HG03558 (cell line): ENCODE results near the gene CDH4.

ENCODE experiments used
- ATAC-seq: cut with Tn5 transposase; IDR thresholded peaks from one replicate; pipeline ENCODE4 v1.9.1; 2021; ENCODE audit warnings: moderate number of reproducible peaks; ENCODE audit not compliant: unreplicated experiment; ENCODE audit errors: extremely low read depth

The CDH4 gene

DNA sequence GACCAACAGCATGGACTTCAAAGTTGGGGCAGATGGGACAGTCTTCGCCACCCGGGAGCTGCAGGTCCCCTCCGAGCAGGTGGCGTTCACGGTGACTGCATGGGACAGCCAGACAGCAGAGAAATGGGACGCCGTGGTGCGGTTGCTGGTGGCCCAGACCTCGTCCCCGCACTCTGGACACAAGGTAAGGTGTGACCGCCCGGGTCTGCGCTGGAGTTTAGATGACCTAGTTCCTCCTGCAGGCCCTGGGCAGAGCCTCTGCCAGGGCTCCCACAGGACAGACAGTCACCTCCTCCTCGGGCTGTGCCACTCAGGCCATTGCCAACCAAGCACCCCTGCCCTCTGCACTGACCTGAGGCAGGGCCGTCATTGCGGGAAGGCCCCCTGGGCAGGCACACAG is 491.5 kb downstream of the CDH4 start:
- no peak for ATAC-seq

DNA sequence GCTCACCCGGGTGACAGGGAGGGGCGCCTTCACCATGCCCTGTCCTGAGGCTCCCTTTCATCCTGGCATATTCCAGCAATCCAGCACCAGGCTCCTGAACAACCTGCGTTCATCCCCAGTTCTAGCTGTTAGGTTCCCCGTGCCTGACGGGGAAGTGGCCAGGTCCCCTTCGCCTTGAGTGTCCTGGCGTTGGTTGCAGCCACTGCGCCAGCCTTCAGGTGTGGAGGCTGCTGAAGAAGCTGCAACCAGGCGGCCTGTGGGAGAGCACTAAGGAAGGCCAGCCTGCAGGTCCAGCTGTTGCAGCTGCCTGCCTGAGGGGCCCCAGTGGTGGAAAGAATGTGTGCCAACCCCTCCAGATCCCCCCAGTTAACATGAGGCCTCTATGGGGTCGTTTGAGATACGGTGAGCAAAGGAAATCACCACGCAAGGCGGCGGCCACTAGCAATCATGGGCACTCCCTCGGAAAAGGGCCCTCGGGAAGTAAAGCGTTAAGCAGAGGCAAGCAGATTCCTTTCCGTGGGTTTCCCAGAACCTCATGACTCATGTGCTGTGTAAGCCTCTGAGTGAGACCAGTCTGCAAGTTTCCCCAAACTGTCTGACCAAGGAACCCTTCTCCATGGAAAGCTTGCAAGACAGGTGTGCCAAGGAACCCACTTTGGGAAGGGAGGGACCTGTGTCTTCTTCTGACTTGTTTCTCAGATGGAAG is 492.8 kb downstream of the CDH4 start:
- ATAC-seq: no peak

DNA sequence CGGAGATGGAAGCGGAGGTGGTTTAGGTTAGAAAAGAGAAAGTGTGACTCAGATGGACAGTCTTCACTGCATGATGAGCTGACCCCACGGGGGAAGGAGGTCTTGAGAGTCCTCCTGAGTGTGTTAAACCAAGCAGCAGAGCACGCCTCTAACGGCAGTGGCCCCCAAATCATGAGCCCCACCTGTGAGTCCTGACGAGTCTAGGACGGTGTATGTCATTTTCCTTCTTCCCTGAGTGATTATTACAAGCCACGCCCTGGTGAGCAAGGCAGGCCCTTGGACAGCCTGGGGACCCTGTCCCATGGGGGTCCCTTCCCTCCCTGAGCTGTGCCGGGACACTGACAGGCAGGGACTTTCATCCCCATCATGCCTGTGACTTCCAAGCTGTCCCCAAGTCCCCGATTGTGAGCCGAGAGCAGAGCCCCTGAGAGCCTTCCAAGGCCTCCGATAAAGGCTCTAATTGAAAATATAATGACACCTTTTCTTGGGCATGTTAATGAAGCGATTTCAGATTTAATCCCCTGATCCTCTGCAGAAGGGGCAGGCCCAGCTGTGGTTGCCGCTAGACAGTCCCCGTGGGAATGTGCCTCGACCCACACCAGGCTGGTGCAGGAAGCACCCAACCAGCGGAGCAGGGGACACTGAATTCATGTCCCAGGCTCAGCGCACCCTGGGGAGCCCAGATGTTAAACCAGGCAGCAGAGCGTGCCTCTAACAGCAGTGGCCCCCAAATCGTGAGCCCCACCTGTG is 493.5 kb downstream of the CDH4 start:
- ATAC-seq: no peak

DNA sequence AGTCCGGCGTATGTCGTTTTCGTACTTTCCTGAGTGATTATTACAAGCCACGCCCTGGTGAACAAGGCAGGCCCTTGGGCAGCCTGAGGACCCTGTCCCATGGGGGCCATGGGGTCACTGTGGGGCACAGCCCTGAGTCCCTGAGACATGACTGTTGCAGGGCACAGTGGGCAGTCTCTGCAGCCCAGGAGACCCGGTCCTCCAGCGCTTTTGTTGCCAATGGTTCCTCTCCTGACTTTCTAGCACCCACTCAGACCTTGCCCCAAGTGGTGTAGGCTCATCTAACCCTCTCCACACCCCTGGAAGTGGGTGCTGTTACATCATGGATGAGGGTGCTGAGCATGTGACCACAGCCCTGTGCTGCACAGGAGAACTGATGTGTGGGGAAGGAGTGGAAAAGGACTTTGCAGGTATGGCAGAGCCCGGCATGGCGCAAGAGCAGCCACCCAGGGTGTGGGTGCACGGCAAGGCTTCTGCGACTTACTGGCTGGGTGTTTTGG is 494.1 kb downstream of the CDH4 start:
- ATAC-seq: no peak

DNA sequence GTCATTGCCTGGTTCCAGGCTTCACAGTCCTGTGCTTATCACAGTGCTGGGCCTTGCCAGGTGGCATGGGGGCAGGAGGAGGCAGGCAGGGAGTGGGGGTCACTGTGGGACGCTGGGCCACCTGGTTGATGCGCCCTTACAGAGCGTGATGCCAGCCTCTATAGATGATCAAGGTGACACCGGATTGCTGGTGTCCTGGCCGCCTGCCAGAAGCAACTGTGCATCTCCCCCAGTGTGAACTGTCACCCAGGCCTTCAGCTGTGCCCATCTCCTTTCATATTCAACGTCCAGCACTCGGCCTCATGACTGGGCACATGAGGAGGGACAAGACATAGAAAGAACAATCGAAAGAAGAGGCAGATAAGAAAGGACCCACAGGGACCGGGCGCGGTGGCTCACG is 494.7 kb downstream of the CDH4 start:
- ATAC-seq: no peak

DNA sequence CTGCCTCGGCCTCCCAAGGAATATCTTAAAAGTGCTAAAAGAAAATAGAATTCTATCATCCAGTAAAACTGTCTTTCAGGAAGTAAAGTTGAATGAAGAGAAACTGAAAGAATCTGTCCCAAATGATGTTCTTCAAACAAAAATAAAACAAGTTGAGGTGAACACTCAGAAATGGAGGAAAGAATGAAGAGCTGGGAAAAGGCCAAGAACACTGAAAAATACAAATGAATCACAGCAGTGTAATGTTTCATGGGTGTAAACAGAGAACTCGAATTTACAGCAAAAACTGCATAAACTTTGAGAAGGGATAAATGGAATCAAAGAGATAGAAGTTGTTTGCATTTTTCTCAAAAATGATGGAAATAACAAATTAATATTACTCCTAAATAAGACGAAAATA is 496.3 kb downstream of the CDH4 start:
- ATAC-seq: no peak

DNA sequence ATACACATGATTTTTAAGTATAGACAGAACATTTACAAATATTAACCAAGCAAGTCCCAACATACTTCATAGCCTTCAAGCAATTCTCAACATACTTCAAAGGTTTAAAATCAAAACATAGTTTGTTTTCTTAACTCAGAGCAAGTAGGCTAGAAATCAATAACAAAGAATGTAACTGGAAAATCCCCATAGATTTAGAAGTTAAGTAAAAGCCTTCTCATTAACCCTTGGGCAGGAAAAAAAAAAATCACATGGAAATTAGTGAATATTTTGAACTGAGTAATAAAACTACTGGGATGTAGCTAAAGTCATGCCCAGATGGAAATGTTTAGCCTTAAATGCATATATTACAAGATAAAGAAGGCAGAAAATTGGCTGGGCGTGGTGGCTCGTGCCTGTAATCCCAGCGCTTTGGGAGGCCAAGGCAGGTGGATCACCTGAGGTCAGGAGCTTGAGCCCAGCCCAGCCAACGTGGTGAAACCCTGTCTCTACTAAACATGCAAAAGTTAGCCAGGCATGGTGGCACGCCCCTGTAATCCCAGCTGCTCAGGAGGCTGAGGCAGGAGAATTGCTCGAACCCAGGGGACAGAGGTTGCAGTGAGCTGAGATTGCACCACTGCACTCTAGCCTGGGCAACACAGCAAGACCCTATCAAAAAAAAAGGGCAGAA is 497.5 kb downstream of the CDH4 start:
- ATAC-seq: no peak

DNA sequence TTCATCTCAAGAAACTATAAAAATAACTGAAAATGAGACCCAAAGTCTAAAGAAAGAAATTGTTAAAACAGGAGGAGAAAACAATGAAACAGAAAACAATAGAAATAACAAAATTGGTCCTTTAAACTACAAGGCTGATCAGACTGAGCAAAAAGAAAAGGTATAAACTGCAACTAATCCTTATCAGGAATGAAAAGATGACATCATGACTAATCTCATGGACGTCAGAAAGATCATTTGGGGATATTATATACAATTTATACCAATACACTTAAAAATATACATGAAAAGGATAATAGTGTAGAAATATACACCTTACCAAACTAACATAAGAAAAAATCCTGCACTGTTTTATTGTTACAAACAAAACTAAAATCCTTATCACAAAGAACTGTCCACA is 498.0 kb downstream of the CDH4 start:
- no peak for ATAC-seq

DNA sequence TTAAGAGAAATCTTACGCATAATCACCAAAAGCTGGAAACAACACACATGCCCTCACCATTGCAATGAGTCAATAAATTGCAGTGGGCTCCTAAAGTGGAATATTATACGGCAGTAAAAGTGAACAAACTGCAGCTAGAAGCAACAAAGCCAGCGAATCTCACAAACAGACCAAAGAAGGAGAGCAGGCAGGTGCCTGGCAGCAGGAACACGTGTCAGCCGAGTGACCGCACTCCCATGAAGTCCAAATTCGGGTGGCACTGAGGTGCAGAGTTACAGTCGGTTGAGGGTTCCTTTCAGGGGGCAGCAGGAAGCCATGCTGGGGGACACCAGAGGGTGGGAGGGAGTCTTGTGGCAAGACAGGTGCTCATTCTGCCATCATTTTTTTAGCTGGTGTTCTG is 500.5 kb downstream of the CDH4 start:
- ATAC-seq: no peak

DNA sequence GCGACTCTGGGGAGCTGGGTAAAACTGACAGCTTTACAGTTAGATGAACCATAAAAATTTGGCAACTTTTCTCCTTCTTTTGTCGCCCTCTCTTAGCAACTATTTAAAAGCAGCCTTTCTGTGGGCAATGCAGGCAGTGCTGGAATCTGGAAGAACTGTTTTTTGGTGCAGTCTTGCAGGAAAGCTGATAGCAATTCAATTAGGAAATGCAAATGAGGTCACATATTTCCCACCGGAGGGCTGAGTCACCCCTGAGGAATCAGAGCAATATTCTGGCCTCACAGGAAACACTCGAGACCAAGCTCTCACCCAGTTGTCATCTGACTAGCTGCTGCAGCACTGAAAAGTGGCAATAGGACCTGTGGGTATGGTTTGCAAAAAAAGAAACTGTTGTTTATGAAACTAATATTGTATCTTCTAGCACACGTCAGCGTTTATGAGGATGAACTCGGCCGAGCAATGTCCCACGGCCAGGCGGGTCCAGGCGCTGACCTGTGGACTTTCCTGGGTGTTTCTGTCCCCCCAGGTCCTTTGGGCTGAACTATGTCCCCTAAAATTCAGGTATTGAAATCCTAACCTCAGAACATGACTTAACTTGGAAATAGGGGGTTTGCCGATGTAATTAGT is 501.4 kb downstream of the CDH4 start:
- ATAC-seq: no peak

DNA sequence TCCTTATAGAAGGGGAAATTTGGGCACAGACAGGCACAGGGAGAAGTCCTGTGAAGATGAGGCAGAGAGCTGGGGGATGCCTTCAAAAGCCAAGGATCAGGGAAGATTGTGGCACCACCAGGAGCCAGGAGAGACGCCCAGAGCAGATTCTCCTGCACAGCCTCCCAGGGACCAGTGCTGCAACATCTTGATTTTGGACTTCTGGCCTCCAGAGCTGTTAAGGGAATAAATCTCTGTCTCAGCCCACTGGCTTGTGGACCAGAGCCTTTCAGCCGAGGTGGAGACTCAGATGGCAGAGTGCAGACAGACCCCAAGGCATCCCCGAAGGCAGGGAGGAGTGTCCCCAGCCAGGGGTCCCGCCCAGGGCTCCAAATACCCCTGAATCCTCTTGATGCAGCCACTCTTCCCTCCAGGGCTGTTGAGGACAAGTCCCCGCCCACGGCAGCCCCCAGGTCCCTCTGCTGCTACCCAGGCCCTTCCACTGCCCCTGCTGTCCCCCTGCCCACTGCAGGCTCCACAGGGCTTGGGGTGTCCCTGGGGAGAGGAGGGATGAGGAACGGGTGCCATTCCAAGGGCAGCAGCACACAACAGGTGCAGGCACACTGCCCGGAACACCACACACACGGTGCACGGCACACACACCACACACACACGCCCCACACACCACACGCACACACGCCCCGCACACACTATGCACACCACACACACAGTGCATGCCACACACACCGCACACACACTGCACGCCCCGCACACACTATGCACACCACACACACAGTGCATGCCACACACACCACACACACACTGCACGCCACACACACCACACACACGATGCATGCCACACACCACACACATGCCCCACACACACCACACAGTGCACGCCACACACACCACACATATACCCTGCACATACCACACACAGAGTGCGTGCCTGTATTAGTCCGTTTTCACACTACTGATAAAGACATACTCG is 502.2 kb downstream of the CDH4 start:
- ATAC-seq: no peak

DNA sequence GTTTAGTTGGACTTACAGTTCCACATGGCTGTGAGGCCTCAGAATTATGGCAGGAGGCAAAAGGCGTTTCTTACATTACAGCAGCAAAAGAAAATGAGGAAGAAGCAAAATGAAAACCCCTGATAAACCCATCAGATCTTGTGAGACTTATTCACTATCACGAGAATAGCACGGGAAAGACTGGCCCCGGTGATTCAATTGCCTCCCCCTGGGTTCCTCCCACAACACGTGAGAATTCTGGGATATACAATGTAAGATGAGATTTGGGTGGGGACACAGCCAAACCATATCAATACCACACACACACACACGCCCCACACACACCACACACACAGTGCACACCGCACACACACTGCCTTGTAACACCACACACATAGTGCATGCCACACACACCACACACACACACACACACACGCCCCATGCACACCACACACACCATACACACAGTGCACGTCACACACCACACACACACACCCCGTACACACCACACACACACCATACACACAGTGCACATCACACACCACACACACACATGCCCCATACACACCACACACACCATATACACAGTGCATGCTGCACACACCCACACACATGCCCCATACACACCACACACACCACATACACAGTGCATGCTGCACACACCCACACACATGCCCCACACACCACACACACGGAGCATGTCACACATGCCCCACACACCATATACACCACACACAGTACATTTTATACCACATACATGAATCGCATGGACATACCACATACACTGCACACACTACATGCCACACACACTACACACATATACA is 503.1 kb downstream of the CDH4 start:
- ATAC-seq: no peak

DNA sequence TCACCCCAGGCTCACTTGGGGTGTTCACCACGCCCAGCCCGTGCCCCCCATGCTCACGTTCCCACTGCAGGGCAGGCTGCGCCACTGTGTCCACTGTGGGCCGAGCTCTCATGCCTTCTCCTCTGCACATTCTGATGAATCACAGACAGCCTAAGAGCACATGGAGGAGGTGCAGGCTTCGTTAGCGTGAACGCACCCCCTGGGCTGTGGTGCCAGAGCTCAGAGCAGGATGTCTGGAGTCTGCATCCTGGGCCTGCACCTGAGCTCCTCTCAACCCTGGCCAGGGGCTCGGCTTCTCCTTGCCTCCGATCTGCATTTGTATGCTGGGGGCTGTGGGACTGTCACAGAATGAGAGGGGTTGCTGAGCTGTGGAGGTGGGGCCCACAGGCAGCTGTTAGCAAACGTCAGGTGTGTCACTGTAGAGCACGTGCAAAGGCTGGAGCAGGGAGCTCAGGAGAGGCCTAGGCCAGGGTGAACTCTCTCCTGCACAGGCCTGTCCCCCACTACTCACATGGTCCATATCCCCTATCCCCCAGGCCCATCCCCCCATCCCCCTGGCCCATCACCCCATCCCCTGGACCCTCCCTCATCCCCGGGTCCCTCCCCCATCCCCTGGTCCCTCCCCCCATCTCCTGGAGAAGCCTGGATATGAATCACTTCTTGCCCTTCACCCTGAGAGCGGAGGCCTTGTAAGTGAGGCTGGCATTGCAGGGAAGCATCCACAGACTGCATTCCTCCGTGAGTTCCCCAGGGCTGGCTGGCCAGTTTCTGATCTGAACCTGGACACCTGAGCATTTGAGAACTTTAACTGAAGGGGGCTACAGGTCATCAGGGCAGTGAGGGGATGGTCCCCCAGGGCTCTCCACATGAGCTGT is 504.1 kb downstream of the CDH4 start:
- ATAC-seq: no peak

DNA sequence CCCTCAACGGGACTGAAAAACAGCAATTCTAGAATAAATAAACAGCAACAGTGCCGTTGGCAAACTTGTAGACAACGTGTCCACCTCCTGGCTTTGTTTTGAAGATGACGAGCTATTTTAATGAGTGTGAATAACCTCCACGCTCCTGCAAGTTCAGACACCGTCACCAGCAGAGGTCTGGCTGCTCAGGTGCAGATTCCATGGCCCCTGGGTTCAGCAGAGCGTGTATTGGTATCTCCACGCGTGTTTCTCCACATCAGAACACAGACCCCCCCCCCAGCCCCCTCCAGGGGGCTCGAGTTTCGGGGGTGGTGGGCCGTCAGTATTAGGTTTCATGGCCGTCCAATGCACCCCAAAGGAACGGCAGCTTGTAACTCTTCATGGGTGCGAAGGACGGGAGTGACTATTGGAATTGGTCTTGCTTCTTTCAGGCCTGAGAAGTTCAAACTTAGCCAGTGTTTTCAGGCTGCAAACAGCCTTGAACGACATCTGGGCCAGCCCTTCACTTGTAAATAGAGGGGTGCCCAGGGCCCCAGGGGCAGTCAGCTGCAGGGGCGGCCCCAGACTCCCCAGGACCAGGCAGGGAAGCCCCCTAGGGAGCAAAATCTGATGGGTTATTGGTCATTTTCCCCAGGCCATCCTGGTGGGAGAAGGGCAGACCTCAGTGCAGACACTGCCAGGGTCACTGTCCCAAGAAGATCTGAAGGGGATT is 505.1 kb downstream of the CDH4 start:
- no peak for ATAC-seq

DNA sequence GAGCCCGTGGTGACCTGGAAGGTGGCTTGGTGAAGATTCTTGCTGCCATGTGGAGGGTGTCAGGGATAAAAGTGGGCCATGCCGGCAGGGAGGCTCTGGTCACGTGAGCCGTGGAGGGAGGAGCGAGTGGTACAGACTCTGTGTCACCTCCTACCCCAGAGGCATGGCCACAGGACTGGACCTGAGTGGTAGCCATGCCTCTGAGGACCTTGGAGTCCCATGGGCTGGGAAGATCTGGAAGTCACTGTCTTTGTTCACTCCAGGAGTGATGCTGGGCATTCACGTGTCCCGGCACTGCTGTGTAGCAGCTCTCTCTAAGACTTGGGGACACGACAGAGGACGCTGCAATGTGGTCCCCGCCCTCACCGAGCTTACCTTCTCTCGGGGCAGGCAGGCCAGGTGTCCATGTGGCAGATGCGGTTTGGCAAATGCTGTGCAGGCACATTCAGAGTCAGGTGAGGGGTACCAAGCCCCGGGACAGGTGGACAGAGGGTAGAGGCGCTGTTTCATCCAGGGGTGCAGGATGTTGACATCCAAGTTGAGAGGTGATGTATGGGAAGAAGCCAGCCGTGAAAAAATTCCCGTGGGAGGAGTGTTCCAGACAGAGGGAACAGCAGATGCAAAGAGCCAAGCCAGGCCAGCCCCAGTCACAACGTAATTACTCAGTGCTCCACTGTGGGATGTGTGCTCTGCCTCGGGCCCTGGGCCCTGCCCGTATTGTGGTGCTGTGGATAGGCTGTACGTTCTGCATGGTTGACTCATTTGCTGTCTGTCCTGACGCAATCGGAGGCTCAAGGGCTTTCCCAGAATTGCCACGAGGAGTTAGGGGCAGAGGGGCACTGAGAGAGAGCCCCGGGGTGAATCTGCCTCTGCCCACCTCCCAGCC is 505.9 kb downstream of the CDH4 start:
- ATAC-seq: no peak

DNA sequence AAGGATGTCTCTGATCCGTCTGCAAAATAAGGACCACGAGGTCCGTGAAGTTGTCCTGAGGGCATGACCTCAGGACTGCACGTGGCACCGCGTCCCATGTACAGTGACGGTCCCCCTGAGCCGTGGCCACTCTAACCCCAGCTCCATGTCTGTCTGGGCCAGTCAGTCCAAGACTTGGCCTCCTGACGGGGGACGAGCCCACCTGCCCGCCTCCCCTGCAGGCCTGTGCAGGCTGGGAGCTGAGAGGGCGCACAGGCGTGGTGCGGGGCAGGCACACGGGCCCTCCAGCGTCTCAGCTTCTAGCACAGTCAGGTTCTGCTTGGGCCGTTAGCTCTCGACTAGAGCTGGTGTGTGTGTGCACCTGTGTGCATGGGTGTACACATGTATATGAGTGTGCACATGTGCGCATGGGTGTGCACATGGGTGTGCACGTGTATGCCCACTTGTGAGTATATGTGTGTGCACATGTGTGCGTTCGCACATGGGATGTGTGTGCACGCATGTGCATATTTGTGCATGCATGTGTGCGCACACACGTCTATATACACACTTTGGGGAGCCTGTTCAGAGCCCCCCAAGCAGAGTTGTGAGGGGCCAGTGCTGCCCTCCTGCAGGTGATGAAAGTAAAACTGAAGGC is 506.6 kb downstream of the CDH4 start:
- ATAC-seq: no peak
